IPS-18c (cell line): ENCODE results near the gene INPP5A.
"Not testable (repeated sequence)": the region's sequence is repeated elsewhere in the genome, so short reads cannot be mapped to it uniquely, and the experiment has no call there.

Experiments used
- H3K4me3 ChIP-seq: 2 replicates; pipeline ENCODE4 v1.7.0; 2013; ENCODE audit warnings: low read depth, mild to moderate bottlenecking, low read length, moderate library complexity; ENCODE audit not compliant: insufficient read depth
- H3K9me3 ChIP-seq: one replicate; pipeline ENCODE4 v1.6.1; 2013; ENCODE audit warnings: mild to moderate bottlenecking, low read length, moderate library complexity; ENCODE audit not compliant: control insufficient read depth, insufficient read depth

The INPP5A gene

GRCh38 chr10:132786884-132787494, 249.4 kb downstream of the INPP5A start:
- Histone ChIP-seq H3K9me3 (peaks cover 13% of the 10 kb centered on the region), H3K4me3 (peak overlapping the region; percentile 24; the same call in 1 of the 2 replicates)

GRCh38 chr10:132787495-132788179, 250.1 kb downstream of the INPP5A start:
- Histone ChIP-seq H3K9me3 (peaks cover 13% of the 10 kb centered on the region), H3K4me3 (peak overlapping the region; percentile 44)

DNA sequence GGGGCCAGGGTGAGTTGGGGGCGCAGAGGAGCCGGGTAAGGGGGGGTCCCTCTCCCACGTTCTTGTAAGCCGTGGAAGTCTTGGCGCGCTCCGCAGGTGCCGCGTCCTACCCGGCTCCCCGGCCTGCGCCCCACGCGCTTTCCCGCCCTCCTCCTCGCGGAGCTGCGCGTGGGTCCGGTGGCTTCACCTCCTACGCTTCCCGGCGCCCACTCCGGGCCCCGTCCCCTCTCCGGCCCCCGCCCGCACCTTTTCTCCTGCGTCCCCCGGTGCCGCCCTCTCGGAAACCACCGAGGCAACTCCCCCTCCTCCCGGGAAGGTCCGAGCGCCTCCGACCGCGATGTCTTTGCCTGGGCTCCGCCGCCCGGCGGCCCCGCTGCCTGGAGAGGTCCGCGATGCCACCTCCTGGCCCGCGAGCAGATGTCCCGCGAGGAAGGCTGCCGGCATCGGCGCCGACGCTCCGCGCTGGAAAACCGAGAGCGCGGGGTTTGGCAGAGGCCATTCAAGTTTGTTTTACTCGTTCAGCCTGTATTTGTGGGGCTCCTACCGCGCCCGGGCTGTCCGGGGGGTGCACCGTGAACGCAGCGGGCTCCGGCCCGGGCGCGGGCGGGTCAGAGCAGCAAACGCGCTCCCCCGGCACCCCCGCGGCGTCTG, 250.7 kb downstream of the INPP5A start:
- peak overlapping the region; percentile 44 for H3K4me3 ChIP-seq

DNA sequence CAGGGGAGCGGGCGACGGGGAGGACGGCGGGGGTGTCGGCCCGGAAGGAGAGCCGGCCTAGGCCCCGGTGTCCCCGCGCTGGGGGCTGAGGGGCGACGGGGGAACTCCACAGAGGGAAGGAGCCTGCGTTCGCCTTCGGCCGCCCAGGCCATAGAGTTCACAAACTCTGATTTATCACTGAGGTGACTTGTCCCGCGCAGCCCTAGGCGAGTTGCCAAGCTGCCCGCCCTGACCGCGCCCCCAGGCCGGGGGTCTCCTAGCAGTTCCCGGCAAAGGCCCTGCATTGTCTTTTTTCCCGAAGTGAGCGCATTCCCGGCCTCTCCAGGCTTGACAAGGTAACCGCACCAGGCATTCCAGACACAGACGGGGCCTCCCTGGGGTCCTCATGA, 251.2 kb downstream of the INPP5A start:
- Histone ChIP-seq H3K4me3 (peak overlapping the region; percentile 44; the same call in 1 of the 2 replicates), H3K9me3 (peaks cover 11% of the 10 kb centered on the region)

More for the DNA sequence above, 250.7 kb downstream of the INPP5A start:
- H3K9me3 ChIP-seq = peaks cover 13% of the 10 kb centered on the region

- peaks cover 6% of the 10 kb centered on the region for H3K9me3 ChIP-seq
- H3K4me3 ChIP-seq = no peak overlapping the region
These were observed 252.1 kb downstream of the INPP5A start for GRCh38 chr10:132789659-132790148.

GRCh38 chr10:132790470-132790869, 252.9 kb downstream of the INPP5A start:
- Histone ChIP-seq H3K4me3 (no peak overlapping the region), H3K9me3 (peaks cover 3% of the 10 kb centered on the region)

GRCh38 chr10:132790934-132791829, 253.6 kb downstream of the INPP5A start:
- peaks cover 3% of the 10 kb centered on the region for H3K9me3 ChIP-seq

DNA sequence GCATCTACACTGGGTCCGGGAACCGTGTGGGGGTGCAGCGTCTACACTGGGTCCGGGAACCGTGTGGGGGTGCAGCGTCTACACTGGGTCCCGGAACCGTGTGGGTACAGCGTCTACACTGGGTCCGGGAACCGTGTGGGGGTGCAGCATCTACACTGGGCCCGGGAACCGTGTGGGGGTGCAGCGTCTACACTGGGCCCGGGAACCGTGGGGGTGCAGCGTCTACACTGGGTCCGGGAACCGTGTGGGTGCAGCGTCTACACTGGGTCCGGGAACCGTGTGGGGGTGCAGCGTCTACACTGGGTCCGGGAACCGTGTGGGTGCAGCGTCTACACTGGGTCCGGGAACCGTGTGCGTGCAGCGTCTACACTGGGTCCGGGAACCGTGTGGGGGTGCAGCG, 254.5 kb downstream of the INPP5A start:
- not testable (repeated sequence) for H3K9me3 ChIP-seq, H3K4me3 ChIP-seq

More at GRCh38 chr10:132790934-132791829, 253.6 kb downstream of the INPP5A start:
- H3K4me3 ChIP-seq = no peak overlapping the region

DNA sequence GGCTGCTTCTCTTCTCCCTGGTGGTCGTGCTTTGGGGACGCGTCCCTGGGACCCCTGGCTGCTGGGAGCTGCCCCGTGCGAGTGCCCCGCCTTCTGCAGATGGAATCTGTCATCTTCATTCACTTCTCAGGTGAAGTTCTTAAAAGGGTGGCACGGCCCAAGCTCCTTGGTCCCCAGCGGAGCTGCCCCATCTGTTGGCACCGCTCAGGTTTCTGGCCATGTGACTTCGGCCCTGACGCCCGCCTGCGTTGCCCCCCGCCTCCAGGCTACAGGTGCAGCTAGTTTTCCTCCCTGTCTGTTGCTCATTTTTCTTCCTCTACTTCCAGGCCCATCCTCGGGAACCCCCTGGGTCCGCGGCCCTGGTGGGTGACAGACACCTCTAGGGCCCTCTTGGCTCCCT, 255.2 kb downstream of the INPP5A start:
- Histone ChIP-seq H3K4me3 (no peak overlapping the region), H3K9me3 (peaks cover 3% of the 10 kb centered on the region)

GRCh38 chr10:132793213-132793612, 255.6 kb downstream of the INPP5A start:
- no peak overlapping the region for H3K4me3 ChIP-seq
- H3K9me3 ChIP-seq = peaks cover 3% of the 10 kb centered on the region

DNA sequence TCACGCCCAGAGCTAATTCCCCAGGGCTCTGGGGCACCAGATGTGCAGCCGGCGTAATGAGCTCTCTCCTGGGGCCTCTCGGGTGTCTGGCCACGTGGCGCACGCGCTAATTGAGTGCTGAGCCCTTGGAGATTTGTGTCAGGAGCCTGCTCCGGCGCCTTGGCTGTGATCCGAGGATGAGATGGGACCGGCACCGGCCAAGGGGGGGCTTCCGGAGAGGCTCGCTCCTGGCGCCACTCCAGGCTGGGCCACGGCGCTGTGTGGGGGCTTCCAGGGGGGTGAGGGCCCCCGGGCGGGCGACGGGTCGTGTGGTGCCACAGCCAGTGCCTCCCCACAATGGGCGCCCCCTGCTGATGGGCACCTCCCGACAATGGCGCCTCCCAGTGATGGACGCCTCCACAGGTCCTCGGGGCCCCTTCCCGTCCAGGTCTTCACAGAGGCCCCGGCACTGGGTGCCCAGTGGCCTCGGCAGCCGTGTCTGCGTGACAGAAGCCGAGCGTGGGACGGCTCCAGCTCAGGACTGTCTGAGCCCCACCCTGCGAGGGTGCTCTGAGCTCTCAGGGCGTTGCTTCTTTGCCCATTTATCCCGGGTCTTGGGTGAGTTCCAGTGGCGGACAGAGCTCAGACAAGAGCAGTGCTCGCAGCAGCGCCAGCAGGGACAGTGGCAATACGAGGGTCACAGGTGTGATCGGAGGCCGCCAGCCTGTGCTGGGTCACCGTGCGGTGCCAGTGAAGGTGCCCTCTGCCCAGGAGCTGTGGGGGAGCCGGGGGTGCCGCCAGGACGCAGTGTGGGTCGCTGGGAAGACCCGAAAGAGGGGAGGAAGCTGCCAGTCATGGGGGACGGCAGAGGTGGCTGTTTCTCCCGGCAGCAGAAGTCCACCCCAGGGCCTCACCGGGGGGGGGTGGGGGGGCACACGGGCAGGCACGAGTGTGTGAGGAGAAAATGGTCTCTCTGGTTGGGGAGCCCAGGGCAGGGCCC, 256.6 kb downstream of the INPP5A start:
- H3K4me3 ChIP-seq = no peak overlapping the region
- peaks cover 1% of the 10 kb centered on the region for H3K9me3 ChIP-seq

GRCh38 chr10:132796846-132797245, 259.3 kb downstream of the INPP5A start:
- Histone ChIP-seq H3K9me3 (peaks cover 2% of the 10 kb centered on the region), H3K4me3 (no peak overlapping the region)

DNA sequence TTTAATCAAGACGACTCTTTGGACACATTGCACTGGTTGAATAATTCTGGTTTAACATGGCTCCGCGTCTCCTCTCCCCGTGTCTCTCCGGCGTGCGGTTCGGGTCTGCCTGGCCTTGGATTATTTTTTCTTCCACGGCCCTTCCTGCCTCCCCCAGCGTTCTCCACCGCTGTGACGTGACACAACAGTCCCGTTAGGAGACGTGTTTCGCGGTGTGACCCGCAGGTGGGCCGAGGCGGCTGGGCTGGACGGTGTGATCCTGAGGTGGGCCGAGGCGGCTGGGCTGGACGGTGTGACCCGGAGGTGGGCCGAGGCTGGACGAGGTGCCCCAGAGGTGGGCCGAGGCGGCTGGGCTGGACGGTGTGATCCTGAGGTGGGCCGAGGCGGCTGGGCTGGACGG, 260.4 kb downstream of the INPP5A start:
- not testable (repeated sequence) for H3K9me3 ChIP-seq, H3K4me3 ChIP-seq

GRCh38 chr10:132798403-132798802, 260.8 kb downstream of the INPP5A start:
- H3K9me3 ChIP-seq = peaks cover 2% of the 10 kb centered on the region
- H3K4me3 ChIP-seq = no peak overlapping the region

DNA sequence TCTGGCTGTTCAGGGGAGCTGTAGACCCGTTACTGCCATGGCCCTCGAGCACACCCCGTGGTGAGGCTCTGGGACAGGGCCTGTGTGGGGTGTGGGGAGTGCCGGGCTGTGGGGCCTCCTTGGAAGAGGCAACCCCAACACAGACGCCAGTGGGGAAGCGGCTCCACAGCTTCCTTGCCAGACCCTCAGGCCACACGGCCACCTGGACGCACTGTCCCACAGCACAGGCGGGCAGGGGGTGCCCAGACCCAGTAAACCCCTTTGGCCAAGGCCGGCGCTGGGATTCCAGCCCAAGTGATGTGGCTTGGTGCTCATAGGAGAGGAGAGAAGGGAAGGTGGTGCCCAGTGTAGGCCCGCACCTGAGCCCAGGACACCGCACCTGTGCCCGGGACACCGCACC, 261.3 kb downstream of the INPP5A start:
- no peak overlapping the region for H3K4me3 ChIP-seq
- peaks cover 2% of the 10 kb centered on the region for H3K9me3 ChIP-seq

- Histone ChIP-seq H3K9me3 (peaks cover 2% of the 10 kb centered on the region), H3K4me3 (no peak overlapping the region)
These were observed 262.3 kb downstream of the INPP5A start for GRCh38 chr10:132799865-132800264.
